ENCODE results near the gene SOX10. TPM values are rescaled to one million over a fixed set of nuclear protein-coding genes. Genes with fewer than 3 reads are reported as not detected.

SOX10 gene
- total and polyA plus RNA-seq, 2 donors from 2014 or later = 0.22 to 1.5 TPM

DNA sequence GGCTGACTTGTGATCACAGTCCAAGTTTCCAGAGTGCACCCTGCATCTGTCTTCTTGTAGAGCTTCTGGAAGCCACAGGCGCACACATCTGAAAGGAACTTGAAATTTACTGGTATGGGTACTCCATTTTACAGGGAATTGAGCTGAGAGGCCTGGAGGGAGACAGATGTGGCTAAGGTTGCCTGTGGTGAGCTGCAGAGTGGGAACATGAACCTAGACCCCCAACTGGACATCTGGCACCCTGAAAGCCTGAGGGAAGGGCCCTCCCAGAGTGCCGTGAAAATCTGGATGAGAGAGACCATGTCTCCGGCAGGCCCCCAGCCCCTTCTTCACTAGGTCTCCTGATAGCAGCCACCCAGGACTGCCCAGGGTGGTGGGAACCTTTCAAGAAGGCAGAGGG, 22.6 kb upstream of the SOX10 start:
- H3K4me1 ChIP-seq (ENCODE audit: control insufficient read depth in 2 of 3, insufficient read depth in 2 of 3, low read depth in 1 of 3, low read length in 3 of 3) = no peaks in the 10 kb centered on the region
- intact Hi-C loops (cut with DNase I) = no loop called here
- no peak overlapping the region for H3K9ac ChIP-seq (ENCODE audit: low read length in 3 of 3)
- TF ChIP-seq, protein P1, sequence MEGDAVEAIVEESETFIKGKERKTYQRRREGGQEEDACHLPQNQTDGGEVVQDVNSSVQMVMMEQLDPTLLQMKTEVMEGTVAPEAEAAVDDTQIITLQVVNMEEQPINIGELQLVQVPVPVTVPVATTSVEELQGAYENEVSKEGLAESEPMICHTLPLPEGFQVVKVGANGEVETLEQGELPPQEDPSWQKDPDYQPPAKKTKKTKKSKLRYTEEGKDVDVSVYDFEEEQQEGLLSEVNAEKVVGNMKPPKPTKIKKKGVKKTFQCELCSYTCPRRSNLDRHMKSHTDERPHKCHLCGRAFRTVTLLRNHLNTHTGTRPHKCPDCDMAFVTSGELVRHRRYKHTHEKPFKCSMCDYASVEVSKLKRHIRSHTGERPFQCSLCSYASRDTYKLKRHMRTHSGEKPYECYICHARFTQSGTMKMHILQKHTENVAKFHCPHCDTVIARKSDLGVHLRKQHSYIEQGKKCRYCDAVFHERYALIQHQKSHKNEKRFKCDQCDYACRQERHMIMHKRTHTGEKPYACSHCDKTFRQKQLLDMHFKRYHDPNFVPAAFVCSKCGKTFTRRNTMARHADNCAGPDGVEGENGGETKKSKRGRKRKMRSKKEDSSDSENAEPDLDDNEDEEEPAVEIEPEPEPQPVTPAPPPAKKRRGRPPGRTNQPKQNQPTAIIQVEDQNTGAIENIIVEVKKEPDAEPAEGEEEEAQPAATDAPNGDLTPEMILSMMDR (IDR thresholded peaks at IDR 0.05; ENCODE audit: borderline replicate concordance, extremely low read depth, insufficient read depth) = no peak
- H3K36me3 ChIP-seq (ENCODE audit: control insufficient read depth in 2 of 3, insufficient read depth in 3 of 3, low read length in 3 of 3) = no peaks in the 10 kb centered on the region
- no peak overlapping the region for H3K27ac ChIP-seq (ENCODE audit: low read depth in 2 of 2, low read length in 2 of 2)
- H3K27me3 ChIP-seq (ENCODE audit: control insufficient read depth, insufficient read depth, low read length) = no peaks in the 10 kb centered on the region
- no peak for FAIRE-seq
- H3K4me3 ChIP-seq (ENCODE audit: low read length in 3 of 3) = no peak overlapping the region
- DNase-seq = no peak
- no peaks in the 10 kb centered on the region for H3K9me3 ChIP-seq (ENCODE audit: control insufficient read depth in 2 of 3, insufficient read depth in 1 of 3, low read length in 3 of 3)

DNA sequence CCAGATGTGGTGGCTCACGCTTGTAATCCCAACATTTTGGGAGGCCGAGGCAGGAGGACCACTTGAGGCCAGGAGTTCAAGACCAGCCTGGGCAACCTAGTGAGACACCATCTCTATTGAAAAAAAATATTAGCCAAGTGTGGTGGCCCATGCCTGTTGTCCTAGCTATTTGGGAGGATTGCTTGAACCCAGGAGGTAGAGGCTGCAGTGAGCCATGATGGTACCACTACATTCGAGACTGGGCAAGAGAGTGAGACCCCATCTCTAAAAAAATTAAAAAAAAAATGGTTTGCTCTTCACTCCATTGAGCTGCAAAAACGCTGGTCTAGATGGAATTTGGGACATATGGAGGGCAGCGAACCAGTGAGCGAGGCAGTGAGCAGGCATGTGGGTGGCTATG, 21.6 kb upstream of the SOX10 start:
- Histone ChIP-seq H3K36me3 (ENCODE audit: control insufficient read depth in 2 of 3, insufficient read depth in 3 of 3, low read length in 3 of 3) (no peaks in the 10 kb centered on the region), H3K4me1 (ENCODE audit: control insufficient read depth in 2 of 3, insufficient read depth in 2 of 3, low read depth in 1 of 3, low read length in 3 of 3) (no peaks in the 10 kb centered on the region), H3K27me3 (ENCODE audit: control insufficient read depth, insufficient read depth, low read length) (no peaks in the 10 kb centered on the region), H3K9ac (ENCODE audit: low read length in 3 of 3) (no peak overlapping the region), H3K9me3 (ENCODE audit: control insufficient read depth in 2 of 3, insufficient read depth in 1 of 3, low read length in 3 of 3) (no peaks in the 10 kb centered on the region), H3K27ac (ENCODE audit: low read depth in 2 of 2, low read length in 2 of 2) (no peak overlapping the region), H3K4me3 (ENCODE audit: low read length in 3 of 3) (no peak overlapping the region)
- FAIRE-seq (no peak), DNase-seq (no peak)
- intact Hi-C loops (cut with DNase I) = no loop called here
- TF ChIP-seq, protein P1 (IDR thresholded peaks at IDR 0.05; ENCODE audit: borderline replicate concordance, extremely low read depth, insufficient read depth) = no peak

DNA sequence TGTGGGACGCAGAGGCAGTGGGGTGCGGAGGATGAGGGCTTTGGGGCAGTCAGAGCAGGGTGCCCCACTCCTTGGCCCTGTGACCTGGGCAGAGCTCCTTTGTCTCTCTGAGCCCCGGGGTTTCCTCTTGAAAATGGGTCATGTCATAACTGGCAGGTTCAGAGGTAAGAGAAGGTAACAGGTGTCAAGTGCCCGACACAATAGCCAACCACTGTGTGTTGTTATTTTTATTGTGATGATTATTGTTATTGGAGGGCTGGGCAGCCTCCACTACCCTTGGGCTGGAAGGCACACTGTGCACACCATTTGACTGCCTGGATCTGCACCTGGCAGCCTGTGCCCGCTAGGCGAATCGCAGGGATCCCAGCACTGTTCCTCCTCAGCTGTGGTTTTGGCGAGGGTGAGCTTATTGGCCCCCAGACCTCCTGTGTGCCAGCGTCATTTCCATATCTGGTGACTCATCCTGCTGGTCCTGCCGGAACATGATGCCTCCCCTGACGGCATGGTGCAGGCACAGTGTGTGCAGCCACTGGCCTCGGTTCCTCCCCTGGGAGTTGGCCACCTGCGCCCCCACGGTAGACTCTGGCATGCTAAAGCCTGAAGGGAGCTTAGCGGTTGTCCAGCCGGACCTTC, 15.4 kb upstream of the SOX10 start:
- Histone ChIP-seq H3K27ac (ENCODE audit: low read depth in 2 of 2, low read length in 2 of 2) (no peak overlapping the region), H3K9me3 (ENCODE audit: control insufficient read depth in 2 of 3, insufficient read depth in 1 of 3, low read length in 3 of 3) (no peaks in the 10 kb centered on the region), H3K36me3 (ENCODE audit: control insufficient read depth in 2 of 3, insufficient read depth in 3 of 3, low read length in 3 of 3) (no peaks in the 10 kb centered on the region), H3K4me1 (ENCODE audit: control insufficient read depth in 2 of 3, insufficient read depth in 2 of 3, low read depth in 1 of 3, low read length in 3 of 3) (no peaks in the 10 kb centered on the region), H3K4me3 (ENCODE audit: low read length in 3 of 3) (no peak overlapping the region), H3K9ac (ENCODE audit: low read length in 3 of 3) (no peak overlapping the region), H3K27me3 (ENCODE audit: control insufficient read depth, insufficient read depth, low read length) (no peaks in the 10 kb centered on the region)
- no peak for FAIRE-seq
- TF ChIP-seq, protein P1 (IDR thresholded peaks at IDR 0.05; ENCODE audit: borderline replicate concordance, extremely low read depth, insufficient read depth) = no peak
- no peak for DNase-seq
- intact Hi-C loops (cut with DNase I) = no loop called here

DNA sequence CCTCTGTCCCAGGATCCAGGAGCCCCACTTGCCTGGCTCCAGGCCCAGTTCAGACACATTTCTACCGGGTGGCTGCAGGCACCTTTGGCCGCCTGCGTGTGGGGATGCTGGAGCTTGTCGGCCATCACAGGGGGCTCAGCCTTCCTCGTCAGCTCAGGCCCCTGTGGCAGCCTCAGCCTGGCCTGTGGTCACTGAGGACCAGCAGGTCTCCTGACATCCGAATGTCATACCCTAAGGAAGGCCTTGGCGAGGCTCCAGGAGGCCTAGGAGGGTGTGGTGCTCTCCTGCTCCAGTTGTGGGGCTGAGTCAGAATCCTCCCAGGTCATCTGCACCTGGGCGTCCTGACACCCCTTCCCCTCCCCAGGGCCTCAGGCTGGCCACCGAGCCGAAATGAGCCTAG, 14.9 kb upstream of the SOX10 start:
- Histone ChIP-seq H3K27me3 (ENCODE audit: control insufficient read depth, insufficient read depth, low read length) (no peaks in the 10 kb centered on the region), H3K4me1 (ENCODE audit: control insufficient read depth in 2 of 3, insufficient read depth in 2 of 3, low read depth in 1 of 3, low read length in 3 of 3) (no peaks in the 10 kb centered on the region), H3K27ac (ENCODE audit: low read depth in 2 of 2, low read length in 2 of 2) (no peak overlapping the region), H3K36me3 (ENCODE audit: control insufficient read depth in 2 of 3, insufficient read depth in 3 of 3, low read length in 3 of 3) (no peaks in the 10 kb centered on the region), H3K9ac (ENCODE audit: low read length in 3 of 3) (no peak overlapping the region), H3K4me3 (ENCODE audit: low read length in 3 of 3) (no peak overlapping the region), H3K9me3 (ENCODE audit: control insufficient read depth in 2 of 3, insufficient read depth in 1 of 3, low read length in 3 of 3) (no peaks in the 10 kb centered on the region)
- DNase-seq = no peak
- no peak for FAIRE-seq
- TF ChIP-seq, protein P1 (IDR thresholded peaks at IDR 0.05; ENCODE audit: borderline replicate concordance, extremely low read depth, insufficient read depth) = no peak
- intact Hi-C loops (cut with DNase I) = no loop called here
